B cell (primary cell): ENCODE data around the gene RPP14.

Source experiments
- CTCF ChIP-seq: fragments of 200-600 bp; IDR thresholded peaks from one replicate; pipeline ENCODE4 v1.8.0; 2022; ENCODE audit warnings: antibody characterized with exemption, mild to moderate bottlenecking
- EZH2 ChIP-seq: IDR thresholded peaks from 2 replicates; pipeline ENCODE4 v1.6.1; 2012; ENCODE audit warnings: borderline replicate concordance, low read depth, mild to moderate bottlenecking, moderate library complexity, low read length; ENCODE audit not compliant: insufficient read depth, poor library complexity, severe bottlenecking

- TF ChIP-seq CTCF (no peak), EZH2 (no peak)
Observed at GRCh38 chr3:58357402-58357801, 51.4 kb downstream of the RPP14 start.
